HG03066 (cell line): ENCODE results near the gene SH3BP5L.

Source experiments
- ATAC-seq: cut with Tn5 transposase; IDR thresholded peaks from one replicate; pipeline ENCODE4 v1.9.1; 2021; ENCODE audit warnings: low read depth; ENCODE audit not compliant: unreplicated experiment

SH3BP5L gene

DNA sequence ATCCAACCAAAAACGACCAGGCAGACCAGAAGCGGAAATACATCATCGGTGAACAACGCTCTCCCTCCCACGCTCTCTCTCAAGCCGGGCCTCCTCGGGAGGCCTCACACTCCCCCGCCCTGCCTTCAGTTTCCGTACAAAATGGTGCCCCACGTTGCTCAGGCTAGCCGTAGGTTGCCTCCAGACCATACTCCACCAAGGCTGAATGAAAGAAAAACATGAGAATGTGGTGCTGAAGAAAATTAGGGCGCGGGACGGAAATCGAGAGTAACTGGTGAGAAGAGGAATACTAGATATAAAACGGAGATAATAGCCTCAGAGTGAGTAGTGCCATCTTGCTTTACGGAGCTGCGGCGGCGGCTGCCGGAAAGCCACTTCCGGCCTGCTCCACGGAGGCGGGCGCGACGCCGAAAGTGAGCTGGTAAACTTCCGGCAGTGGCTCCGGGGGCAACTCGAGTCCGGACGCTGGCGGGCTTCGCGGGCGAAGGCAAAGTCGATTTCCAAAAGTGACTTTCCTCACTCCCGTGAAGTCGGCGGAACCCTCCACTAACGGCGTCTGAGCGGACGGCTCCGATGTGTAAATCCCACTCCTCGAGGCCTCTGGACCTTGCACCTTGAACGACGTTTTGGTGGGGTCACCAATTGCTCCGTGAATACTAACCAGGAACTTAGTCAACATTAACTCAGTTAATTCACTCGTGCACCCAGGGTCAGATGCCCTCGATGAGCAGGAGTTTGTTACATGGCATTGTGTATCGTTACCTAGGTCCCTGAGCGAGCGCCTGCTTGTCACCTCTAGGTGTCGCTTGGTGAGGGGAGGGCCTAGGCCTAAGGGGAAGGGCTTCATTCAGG, at the start of gene SH3BP5L:
Gene SH3BP5L, minus strand, starts transcription at position 7 of the 852 bp plus-strand sequence. CDS start 980 bp downstream, outside the sequence.
- ATAC-seq: peak; percentile 90

DNA sequence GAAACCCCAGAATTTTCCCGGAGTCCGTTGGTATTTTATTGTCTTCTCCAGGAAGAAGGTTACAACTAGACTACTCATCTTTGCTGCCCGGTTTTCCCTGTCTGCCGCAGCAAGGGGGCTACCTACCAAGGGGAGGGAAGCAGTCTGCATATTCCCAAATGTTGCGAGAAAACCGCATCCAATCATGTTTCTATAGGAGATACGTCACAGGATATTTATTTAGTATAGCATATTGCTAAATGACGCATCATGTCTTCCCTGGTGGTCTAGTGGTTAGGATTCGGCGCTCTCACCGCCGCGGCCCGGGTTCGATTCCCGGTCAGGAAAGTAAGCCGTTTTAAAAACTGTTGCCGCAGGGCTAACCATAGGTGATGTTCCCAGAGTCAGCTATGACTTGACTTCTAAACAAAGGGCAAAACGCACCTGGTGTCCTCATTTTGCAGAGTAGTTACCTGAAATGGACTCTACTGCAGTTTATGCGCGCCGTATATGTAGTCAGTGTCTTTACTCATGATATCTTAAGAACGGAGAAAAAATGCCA, 48.3 kb upstream of the SH3BP5L start:
- peak; percentile 59 for ATAC-seq

DNA sequence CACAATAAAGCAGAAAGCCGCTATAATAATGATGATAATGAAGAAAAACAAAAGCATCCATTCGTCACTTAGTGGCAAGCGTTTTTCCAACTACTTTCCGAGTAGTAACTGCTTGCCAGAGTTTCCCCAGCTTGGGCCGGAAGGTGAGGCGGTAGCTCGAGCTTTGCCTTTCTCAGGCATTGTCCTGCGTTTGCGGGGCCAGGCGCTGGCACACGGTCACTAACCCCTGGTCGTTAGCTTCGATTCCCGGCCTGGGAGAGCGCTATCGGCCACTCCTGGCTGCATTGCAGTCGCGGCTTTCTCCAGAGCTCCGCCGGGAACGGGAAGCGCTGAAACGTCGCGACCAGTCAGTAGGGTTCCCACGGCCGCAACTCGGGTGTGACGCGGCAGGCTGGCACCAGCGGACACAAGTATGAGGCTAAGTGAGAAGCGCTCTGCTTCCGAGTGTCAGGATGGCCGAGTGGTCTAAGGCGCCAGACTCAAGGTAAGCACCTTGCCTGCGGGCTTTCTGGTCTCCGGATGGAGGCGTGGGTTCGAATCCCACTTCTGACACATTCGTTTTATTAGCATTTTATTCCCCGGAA, 47.8 kb upstream of the SH3BP5L start:
- peak; percentile 79 for ATAC-seq

DNA sequence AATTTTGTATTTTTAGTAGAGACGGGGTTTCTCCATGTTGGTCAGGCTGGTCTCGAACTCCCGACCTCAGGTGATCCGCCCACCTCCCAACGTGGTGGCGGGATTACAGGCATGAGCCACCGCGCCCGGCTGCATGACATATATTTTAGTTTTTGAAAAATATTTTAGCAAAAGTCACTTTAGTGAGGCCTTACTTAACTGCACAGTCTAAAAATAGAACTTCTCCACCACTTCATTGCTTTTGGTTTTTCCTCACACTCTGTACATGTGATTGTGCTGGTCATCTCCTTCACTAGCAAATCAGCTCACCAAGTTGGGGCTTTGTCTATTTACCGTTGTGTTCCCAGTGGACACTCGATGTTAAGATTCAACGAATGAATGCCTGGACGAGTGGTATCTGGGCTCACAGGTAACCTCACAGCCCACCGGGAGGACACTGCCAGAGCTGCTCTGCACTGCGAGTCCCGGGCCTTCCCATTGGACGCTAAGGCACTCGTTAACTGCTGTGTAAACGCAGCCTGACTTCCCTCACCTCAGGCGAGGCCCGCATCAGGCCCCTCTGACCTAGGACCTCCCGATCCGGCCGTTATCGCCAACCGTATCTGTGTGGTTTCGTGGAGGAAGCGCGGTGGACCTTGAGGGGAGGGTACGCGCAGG, 47.2 kb upstream of the SH3BP5L start:
- peak; percentile 44 for ATAC-seq

DNA sequence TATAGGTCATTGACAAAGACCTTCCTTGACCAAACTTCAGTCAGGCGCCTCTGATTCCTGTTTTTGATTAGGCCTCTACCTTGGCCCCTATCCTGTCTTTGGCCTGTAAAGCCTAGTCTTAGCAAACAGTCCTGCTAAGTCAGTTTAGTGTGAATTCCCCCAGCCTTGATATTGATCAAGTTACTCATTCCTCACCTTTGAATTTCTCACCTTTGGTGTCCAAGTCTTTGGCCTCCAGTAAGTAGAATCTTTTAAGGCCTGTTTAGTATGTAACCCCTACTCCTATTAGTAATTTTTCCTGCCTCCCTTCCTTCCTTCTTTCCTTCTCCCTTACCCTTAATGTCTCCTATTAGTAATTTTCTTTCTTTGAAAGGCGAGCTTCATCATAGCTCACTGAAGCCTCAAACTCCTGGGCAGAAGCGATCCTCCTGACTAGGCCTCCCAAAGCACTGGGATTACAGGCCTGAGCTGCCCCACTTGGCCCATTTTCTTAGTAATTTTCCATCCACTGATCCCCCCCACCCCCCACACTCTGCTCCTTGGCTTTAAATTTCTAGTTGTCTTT, 46.2 kb upstream of the SH3BP5L start:
- no peak for ATAC-seq

DNA sequence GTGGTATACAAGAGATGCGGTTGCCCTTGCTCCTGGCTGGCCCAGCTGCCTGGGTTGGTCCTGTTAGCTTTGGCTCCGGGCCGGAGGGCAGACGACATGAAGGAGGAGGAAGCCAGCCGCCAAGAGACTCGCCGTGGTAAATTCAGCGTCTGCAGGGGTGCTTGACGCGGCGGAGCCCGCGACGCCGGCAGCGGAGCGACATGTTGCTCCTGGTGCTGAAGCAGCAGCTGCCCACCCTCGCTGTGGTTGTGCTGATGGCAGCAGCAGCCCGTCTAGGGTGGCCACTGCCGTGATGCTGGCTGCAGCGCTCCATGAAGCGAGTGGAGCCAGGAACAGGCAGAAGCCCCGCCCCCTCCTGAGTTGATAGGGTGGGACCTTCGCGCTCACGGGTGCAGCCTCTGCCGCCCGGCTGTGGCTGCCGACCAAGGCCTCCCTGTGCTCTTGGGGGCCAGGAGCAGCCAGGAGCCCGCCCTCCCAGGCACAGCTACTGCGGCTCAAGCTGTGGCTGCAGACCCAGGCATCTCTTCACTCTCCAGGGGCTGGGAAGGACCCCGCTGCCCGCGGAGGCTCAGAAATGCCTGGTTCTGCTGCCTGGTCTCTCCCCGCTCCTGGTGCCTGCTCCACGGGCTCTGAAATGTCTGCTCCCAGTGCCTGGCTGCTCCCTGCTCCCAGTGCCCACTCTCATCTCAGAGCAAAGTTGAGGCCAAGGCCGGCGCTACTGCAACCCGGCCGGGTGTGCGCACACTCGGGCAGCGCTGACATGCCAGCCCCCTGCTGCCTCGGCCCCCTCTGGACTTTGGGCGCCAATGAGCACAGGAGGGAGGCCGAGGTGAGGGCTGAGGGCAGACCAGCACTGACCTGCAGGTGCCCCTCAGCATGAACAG, 37.5 kb upstream of the SH3BP5L start:
- ATAC-seq: peak; percentile 63

DNA sequence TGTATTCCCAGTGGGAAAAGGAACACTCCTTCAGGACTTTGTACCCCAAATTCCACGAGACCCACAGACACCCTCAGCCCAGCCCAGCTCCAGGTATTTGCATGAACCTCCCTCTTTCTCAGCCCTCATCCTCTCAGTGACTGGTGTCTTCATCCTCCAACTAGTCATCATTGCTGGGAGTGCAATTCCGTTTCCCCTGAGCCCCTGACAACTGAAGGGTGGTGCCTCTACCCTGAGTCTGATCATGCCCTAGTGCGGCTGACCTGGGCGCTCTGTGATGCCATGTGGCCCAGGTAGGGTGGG, 36.9 kb upstream of the SH3BP5L start:
- peak; percentile 10 for ATAC-seq

DNA sequence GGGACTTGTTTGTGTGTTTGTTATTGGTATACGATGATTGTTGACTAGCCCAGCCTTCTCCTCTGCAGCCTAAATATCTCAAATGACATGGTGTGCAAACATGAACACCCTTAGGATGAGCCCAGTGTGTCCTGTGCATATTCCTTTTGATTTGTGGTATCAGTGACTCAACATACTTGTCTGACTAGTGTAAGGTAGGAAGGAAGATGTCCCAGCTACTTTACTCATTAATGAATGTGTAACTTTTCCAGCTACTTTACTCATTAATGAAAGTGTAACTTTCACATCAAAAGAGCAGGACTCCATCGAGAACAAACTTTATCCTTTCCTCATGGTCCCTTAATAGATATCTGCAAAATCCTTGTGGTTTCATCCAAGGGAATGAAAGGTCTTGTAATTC, 35.9 kb upstream of the SH3BP5L start:
- ATAC-seq: no peak

DNA sequence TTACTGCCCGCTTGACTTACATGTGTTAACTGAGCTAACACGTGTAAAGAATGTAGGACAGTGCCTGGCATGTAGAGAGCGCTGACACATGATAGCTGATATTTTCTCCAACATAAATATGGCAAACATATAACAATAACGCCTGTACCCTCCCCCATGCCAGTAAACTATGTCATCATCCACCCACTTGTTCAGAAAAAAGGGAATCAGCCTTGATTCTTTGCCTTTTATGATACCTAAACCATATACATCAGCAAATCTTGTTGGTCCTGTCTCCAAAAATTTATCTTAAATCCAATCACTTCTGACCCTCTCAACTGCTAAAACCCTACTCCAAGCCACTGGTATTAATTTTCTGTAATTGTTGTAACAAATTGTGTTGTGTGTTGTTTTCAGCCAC, 34.3 kb upstream of the SH3BP5L start:
- ATAC-seq: no peak

DNA sequence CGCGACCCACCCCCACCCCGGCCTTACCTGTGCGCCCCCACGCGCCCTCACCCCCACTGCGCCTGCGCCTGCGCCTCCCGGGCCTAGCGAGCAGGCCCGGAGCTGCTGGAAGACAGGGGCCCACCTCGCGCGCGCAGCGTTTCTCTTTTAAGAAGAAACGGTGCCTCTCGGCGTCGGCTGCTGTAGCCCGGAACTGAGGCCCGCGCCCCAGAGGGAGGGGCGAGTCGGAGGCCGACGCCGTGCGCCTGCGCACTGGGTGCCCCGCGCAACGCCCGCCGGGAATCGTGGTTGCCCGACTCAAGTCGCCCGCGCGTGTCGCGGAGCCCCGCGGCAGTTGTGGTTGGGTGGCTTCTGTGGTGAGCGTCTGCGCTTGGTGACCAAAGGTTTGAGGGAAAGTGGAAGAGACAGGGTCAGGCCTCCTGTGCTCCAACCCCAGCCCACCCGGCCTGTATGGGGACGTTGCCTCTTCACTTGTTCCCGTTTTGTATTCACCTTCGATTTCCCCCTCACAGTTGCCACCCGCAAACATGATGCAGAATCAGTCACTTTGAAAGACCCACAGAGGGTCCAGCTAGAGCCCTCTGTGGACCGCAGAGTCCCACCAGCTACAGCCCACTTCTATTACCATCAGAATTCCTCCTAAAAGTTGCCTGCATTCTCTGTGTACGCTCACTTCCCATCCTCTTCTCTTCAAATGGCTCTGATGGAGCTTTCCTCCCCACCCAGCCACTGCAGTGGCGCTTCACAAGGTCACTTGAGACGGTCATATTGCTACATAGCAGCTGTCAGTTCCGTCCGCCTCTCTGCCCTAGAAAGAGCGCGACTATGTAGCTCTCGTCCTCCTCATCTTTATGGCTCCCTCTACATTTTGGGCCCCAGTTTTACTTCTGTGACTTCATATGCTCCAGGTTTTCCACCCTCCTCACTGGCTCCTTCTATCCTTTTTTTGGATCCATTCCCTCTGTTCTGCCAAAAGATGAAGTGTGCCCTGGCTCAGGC, 33.5 kb upstream of the SH3BP5L start, which contains the start of gene ZNF692:
Gene ZNF692, minus strand, starts transcription at position 195 of the 999 bp plus-strand sequence. CDS start 776 bp downstream, outside the sequence.
- peak; percentile 76 for ATAC-seq

DNA sequence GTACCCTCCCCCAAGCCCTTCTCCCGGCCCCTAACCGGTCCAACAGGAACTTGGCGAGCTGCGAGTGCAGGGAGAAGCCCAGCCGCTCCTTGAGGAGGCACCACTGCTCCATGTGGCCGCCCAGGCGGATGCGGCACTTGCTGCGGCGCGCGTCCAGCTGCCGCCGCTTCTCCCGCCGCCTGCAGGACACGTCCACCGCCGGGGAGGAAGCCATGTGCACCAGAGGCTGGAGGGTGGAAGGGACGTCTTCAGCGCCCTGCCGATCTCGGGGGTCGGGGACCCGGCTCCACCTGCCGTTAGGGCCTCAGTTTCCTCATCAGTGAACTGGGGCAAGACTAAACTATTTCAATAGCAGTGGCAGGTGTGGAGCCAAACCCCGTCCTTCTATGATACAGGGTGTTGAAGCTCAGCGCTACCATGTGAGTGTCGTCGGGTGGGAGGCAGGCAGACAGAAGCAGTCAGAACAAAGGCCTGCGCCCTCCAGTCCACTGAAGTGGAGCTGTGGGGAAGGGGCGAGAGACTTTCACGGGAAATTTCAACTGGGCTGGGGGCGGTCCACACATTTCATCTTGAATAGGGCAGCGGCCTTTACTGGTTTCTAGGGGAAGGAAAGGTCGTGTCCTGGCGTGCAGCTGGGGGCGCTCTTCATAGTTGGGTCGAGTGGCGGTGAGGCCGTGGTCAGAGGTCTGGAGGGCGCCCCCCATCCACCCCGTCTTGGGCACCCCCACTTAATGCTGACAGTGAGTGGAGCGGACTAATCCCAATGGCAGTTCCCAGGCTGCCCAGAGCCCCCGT, 32.6 kb upstream of the SH3BP5L start:
- peak; percentile 43 for ATAC-seq

DNA sequence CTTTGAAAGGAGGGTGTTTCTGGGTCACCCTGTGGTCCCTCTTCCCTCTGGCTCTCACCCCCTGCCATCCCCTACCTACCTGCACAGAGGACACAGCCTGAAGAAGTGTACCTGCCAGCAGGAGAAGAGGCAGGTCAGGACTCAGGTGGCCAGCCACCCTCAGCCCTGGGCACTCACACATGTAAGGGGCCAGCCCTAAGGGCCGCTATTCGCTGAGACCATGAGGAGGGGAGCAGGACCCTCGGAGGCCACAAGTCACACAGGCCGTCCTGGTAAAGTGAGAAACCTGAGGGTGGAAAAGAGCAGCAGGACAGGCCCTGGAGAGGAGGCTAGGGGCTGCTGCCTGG, 32.0 kb upstream of the SH3BP5L start:
- peak; percentile 0 for ATAC-seq

DNA sequence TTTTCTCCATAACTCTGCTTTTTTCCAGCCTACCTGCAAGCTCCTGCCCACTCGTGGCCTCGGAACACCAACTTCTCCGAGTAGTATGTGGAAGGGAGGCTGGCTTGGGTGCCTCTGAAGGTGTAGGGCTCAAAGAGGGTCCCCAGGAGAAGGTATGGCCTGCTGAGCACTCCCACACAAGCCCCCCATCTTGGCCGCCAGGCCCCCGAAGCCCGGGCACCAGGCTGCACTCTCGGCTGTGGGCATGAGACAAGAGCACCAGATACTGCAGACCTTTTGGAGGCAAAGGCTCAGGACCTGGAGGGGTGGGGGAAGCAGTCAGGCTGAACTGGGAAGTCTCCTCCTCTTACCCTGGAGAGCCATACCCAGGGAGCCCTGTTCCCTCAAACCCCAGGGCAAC, 31.5 kb upstream of the SH3BP5L start:
- ATAC-seq: no peak

DNA sequence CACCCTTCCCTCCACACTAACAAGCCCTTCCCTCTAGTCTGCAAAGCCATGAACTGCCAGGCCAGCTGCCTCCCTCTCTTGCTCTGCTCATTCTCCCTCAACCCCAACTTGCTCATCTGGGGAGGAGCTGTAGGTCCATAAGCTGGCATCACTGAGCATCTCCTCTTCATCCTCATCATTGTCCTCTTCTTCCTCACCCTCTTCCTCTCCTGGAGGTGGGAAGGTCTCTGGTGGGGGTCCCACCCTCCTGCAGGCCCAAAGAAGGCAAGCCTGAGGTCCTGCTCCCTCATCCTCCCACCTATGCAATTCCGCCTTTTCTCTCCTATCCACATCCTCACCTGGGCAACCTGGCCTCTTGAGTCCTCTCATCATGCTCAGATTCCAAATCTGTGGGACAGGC, 30.5 kb upstream of the SH3BP5L start:
- ATAC-seq: no peak

DNA sequence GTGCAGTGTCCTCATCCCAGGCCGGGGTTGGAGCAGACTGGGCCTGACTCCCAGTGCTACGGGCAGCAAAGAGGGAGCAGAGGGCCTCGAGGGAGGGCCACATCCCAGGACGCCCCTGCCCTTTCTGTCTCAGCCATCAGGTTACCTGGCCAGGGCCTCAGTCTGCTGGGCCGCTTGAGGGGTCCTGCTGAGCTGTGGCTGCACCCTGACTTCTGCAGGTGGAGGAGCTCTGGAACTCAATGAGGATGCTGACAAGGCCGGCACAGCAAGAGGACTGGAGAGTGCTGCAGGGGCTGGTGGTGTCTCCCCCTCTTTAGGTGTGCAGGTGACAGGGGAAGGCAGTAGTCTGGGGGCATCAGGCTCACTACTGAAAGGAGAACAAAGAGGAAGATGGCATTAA, 29.9 kb upstream of the SH3BP5L start:
- ATAC-seq: no peak

DNA sequence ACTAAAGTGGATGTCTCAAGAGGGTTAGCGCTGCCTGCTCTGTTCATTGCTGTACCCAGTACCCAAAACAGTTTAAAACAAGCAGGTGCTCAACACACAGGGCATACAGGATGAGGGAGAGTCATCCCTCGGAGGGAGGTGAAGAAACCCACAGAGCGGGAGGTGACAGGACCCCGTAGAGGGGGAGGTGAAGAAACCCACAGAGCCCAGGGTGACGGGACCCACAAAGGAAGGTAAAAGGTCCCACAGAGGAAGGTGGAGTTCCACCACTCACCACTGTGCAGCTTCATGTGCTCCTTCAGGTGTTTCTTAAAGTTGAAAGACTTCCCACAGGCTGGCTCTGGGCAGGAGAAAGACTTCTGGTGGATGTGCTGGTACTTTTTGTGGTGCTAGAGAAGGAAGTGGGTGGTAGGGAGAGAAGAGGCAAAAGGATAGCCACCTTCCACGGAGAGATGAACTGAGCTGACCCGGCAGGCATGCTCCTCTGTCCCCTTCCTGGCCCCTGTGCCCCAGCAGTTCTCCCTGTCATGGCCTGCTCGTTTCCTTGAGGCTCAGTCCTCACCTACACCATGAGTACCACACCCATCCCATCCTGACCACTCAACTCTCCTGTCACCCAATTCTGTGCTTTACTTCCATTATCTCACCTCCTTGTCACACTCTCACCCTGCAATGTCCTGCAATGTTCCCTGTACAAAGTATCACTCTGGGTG, 28.1 kb upstream of the SH3BP5L start:
- no peak for ATAC-seq
